H1 (cell line): ENCODE data around the gene CHST8. TPM values are rescaled to one million over a fixed set of nuclear protein-coding genes. Genes with fewer than 3 reads are reported as not detected.

Experiments used
- CTCF ChIA-PET: fragments of 300-600 bp; sonication (Branson Sonifier 250); formaldehyde crosslinking; loops from one replicate; lab custom pipeline; 2021; ENCODE audit not compliant: partially characterized antibody; lab: Charles Lee
- POLR2A ChIA-PET: fragments of 300-600 bp; sonication (Branson Sonifier 250); formaldehyde crosslinking; loops from one replicate; lab custom pipeline; 2021; ENCODE audit warnings: inconsistent platforms; ENCODE audit not compliant: partially characterized antibody; lab: Charles Lee
- DNase-seq, 2 experiments: peaks; one replicate each; pipeline versions ENCODE4 v3.0.0 to v3.0.0-alpha.2; 2010 to 2022; ENCODE audit warnings: low spot score in 2 of 2, low read depth in 1 of 2, mixed read lengths in 1 of 2
- FAIRE-seq: peaks from 2 replicates; lab custom pipeline; 2011; peaks lifted over from hg19 to GRCh38; lab: Jason Lieb, UNC
- H2AFZ ChIP-seq: 2 replicates; pipeline ENCODE4 v1.8.1; 2012; ENCODE audit warnings: low read length, inconsistent platforms
- H2AK5ac ChIP-seq: 2 replicates; pipeline ENCODE4 v1.6.1; 2013; ENCODE audit warnings: low read depth, low read length
- H2BK120ac ChIP-seq: replicated peaks from 2 replicates; pipeline ENCODE3; 2013; ENCODE audit warnings: low read depth, low read length, inconsistent platforms
- H2BK12ac ChIP-seq: 2 replicates; pipeline ENCODE4 v1.6.1; 2013; ENCODE audit warnings: low read depth, low read length
- H2BK15ac ChIP-seq: 2 replicates; pipeline ENCODE4 v1.6.1; 2013; ENCODE audit warnings: low read length
- H2BK20ac ChIP-seq: 2 replicates; pipeline ENCODE4 v1.6.1; 2013; ENCODE audit warnings: low read length
- H2BK5ac ChIP-seq: 2 replicates; pipeline ENCODE4 v1.6.1; 2013; ENCODE audit warnings: low read depth, low read length
- H3K14ac ChIP-seq: 2 replicates; pipeline ENCODE4 v1.6.1; 2013; ENCODE audit warnings: inconsistent platforms; ENCODE audit not compliant: insufficient read length
- H3K18ac ChIP-seq: 2 replicates; pipeline ENCODE4 v1.6.1; 2013; ENCODE audit warnings: low read length; ENCODE audit errors: extremely low read depth
- H3K23ac ChIP-seq: 2 replicates; pipeline ENCODE4 v1.6.1; 2013; ENCODE audit warnings: inconsistent platforms; ENCODE audit not compliant: insufficient read length
- H3K23me2 ChIP-seq: 2 replicates; pipeline ENCODE4 v1.6.1; 2013; ENCODE audit warnings: low read depth, low read length
- H3K27ac ChIP-seq: 2 replicates; pipeline ENCODE4 v1.6.1; 2011; ENCODE audit warnings: low read depth, low read length, inconsistent platforms
- H3K27me3 ChIP-seq, 4 experiments: replicated peaks in 1 of 4; 1 replicate in 1 of 4; 2 replicates in 3 of 4; pipeline versions ENCODE4 v1.6.1 to v1.8.1; 2011 to 2013; ENCODE audit warnings: low read length in 3 of 4, mild to moderate bottlenecking in 3 of 4, inconsistent platforms in 2 of 4, mixed read lengths in 2 of 4, moderate library complexity in 1 of 4; ENCODE audit not compliant: control insufficient read depth in 3 of 4, insufficient read depth in 3 of 4; ENCODE audit errors: extremely low read depth in 1 of 4
- H3K36me3 ChIP-seq, 4 experiments: 2 replicates each; pipeline versions ENCODE4 v1.6.1 to v1.8.1; 2011 to 2013; ENCODE audit warnings: mild to moderate bottlenecking in 4 of 4, low read length in 3 of 4, moderate library complexity in 2 of 4, control low read depth in 1 of 4, inconsistent platforms in 1 of 4; ENCODE audit not compliant: insufficient read depth in 4 of 4, control insufficient read depth in 2 of 4
- H3K4ac ChIP-seq: replicated peaks from 2 replicates; pipeline ENCODE3; 2013; ENCODE audit warnings: low read length, low read depth, mixed read lengths, inconsistent platforms; ENCODE audit not compliant: insufficient read length
- H3K4me1 ChIP-seq, 4 experiments: replicated peaks in 1 of 4; 1 replicate in 1 of 4; 2 replicates in 3 of 4; pipeline versions ENCODE4 v1.6.1 to v1.8.1; 2011 to 2013; ENCODE audit warnings: low read length in 3 of 4, inconsistent platforms in 2 of 4, mixed read lengths in 1 of 4; ENCODE audit not compliant: insufficient read depth in 4 of 4, control insufficient read depth in 3 of 4
- H3K4me2 ChIP-seq, 2 experiments: 2 replicates each; pipeline versions ENCODE4 v1.6.1 to v1.8.1; 2011 to 2013; ENCODE audit warnings: low read depth in 2 of 2, low read length in 2 of 2, control low read depth in 1 of 2, inconsistent platforms in 1 of 2, mild to moderate bottlenecking in 1 of 2; ENCODE audit not compliant: insufficient read depth in 1 of 2
- H3K4me3 ChIP-seq, 4 experiments: fragments of 200-600, 300-600 bp in 1 of 4; sonication (generic), shearing (Covaris generic), sonication (Bioruptor Twin) in 1 of 4; 2 replicates each; pipeline versions ENCODE4 v1.5.1 to v1.8.1; 2011 to 2016; ENCODE audit warnings: low read length in 4 of 4, low read depth in 3 of 4, control low read depth in 2 of 4, inconsistent platforms in 2 of 4, mild to moderate bottlenecking in 2 of 4, mixed read lengths in 1 of 4, moderate library complexity in 1 of 4; ENCODE audit not compliant: insufficient read depth in 2 of 4; ENCODE audit errors: extremely low read depth in 1 of 4
- H3K56ac ChIP-seq: replicated peaks from 2 replicates; pipeline ENCODE3; 2013; ENCODE audit warnings: low read depth, mild to moderate bottlenecking, mixed read lengths, low read length, inconsistent platforms; ENCODE audit not compliant: insufficient read length
- H3K79me1 ChIP-seq: 2 replicates; pipeline ENCODE4 v1.6.1; 2013; ENCODE audit warnings: low read depth, low read length, control low read depth
- H3K79me2 ChIP-seq, 2 experiments: 2 replicates each; pipeline versions ENCODE4 v1.6.1 to v1.8.1; 2012 to 2013; ENCODE audit warnings: low read length in 2 of 2, mild to moderate bottlenecking in 2 of 2, inconsistent platforms in 1 of 2; ENCODE audit not compliant: insufficient read depth in 2 of 2, control insufficient read depth in 1 of 2
- H3K9ac ChIP-seq, 4 experiments: replicated peaks in 1 of 4; 1 replicate in 1 of 4; 2 replicates in 3 of 4; pipeline versions ENCODE4 v1.6.1 to v1.8.1; 2011 to 2013; ENCODE audit warnings: low read depth in 3 of 4, low read length in 3 of 4, control low read depth in 2 of 4, mild to moderate bottlenecking in 2 of 4, moderate library complexity in 2 of 4, inconsistent platforms in 1 of 4; ENCODE audit errors: extremely low read depth in 1 of 4
- H3K9me3 ChIP-seq, 2 experiments: 2 replicates each; pipeline versions ENCODE4 v1.6.1 to v1.8.1; 2012 to 2013; ENCODE audit warnings: mild to moderate bottlenecking in 2 of 2, moderate library complexity in 2 of 2, control low read depth in 1 of 2, inconsistent platforms in 1 of 2, low read depth in 1 of 2, low read length in 1 of 2, mixed read lengths in 1 of 2; ENCODE audit not compliant: insufficient read depth in 2 of 2
- H4K20me1 ChIP-seq, 2 experiments: replicated peaks in 1 of 2; 2 replicates each; pipeline versions ENCODE3 to v1.8.1; 2011 to 2013; ENCODE audit warnings: inconsistent platforms in 2 of 2, low read length in 2 of 2, mild to moderate bottlenecking in 1 of 2; ENCODE audit not compliant: insufficient read depth in 2 of 2, control insufficient read depth in 1 of 2
- H4K5ac ChIP-seq: 2 replicates; pipeline ENCODE4 v1.6.1; 2013; ENCODE audit warnings: low read length, low read depth, mixed read lengths, inconsistent platforms; ENCODE audit not compliant: insufficient read length
- H4K8ac ChIP-seq: 2 replicates; pipeline ENCODE4 v1.8.0; 2013; ENCODE audit warnings: mild to moderate bottlenecking, moderate library complexity, low read length, inconsistent platforms; ENCODE audit not compliant: insufficient read depth; ENCODE audit errors: extremely low read depth
- H4K91ac ChIP-seq: replicated peaks from 2 replicates; pipeline ENCODE3; 2013; ENCODE audit warnings: low read length, mixed read lengths, inconsistent platforms; ENCODE audit not compliant: insufficient read length
- EP300 ChIP-seq, 2 experiments: IDR thresholded peaks; 1 replicate in 1 of 2; 2 replicates in 1 of 2; pipeline ENCODE4 v1.6.1; 2011 to 2012; ENCODE audit warnings: low read depth in 2 of 2, low read length in 2 of 2, mild to moderate bottlenecking in 2 of 2, borderline replicate concordance in 1 of 2, inconsistent platforms in 1 of 2, moderate library complexity in 1 of 2
- FOSL1 ChIP-seq: IDR thresholded peaks from 2 replicates; pipeline ENCODE4 v1.6.1; 2011; ENCODE audit warnings: mild to moderate bottlenecking, low read depth, low read length, moderate library complexity; ENCODE audit not compliant: insufficient read depth
- NANOG ChIP-seq: IDR thresholded peaks from 2 replicates; pipeline ENCODE4 v1.6.1; 2011; ENCODE audit warnings: low read length, low read depth, mild to moderate bottlenecking, inconsistent platforms; ENCODE audit not compliant: insufficient read depth, poor library complexity, severe bottlenecking
- NRF1 ChIP-seq: IDR thresholded peaks from 2 replicates; pipeline ENCODE4 v1.6.1; 2011; ENCODE audit warnings: mild to moderate bottlenecking, low read depth, low read length, improper control_type of control experiment
- RBBP5 ChIP-seq: IDR thresholded peaks from 2 replicates; pipeline ENCODE4 v1.7.1; 2012; ENCODE audit warnings: low read depth, mild to moderate bottlenecking, inconsistent platforms, low read length, moderate library complexity, borderline replicate concordance
- SIX5 ChIP-seq: IDR thresholded peaks from 2 replicates; pipeline ENCODE4 v1.6.1; 2011; ENCODE audit warnings: mild to moderate bottlenecking, low read depth, low read length
- SP1 ChIP-seq: IDR thresholded peaks from 2 replicates; pipeline ENCODE4 v1.6.1; 2011; ENCODE audit warnings: low read depth, low read length
- WGBS, 2 experiments: shearing (Covaris generic) in 1 of 2; methylation state at CpG; one replicate each; pipeline versions ENCODE4 v1.1.6 to v1.1.7; 2013 to 2015; ENCODE audit warnings: low lambda C conversion rate in 2 of 2, mixed read lengths in 2 of 2, inconsistent platforms in 1 of 2, low coverage in 1 of 2, missing lambda C conversion rate in 1 of 2; ENCODE audit not compliant: insufficient replicate concordance in 2 of 2, insufficient coverage in 1 of 2, insufficient read length in 1 of 2; ENCODE audit errors: extremely low coverage in 1 of 2, missing lambda C conversion rate in 1 of 2; 5-methylcytosine and 5-hydroxymethylcytosine counted together
- polyA plus RNA-seq, 7 experiments: library from polyadenylated mRNA; depleted of rRNA in 3 of 7; stranded (reverse) in 5 of 7; unstranded in 2 of 7; fragments of >200 nt in 5 of 7; fragments of 200-250 nt in 2 of 7; gene quantifications; 1 replicate in 5 of 7; 2 replicates in 1 of 7; 4 replicates in 1 of 7; pipeline versions ENCODE4 v1.2.1 to v1.2.3, GENCODE V29; 2011 to 2013; ENCODE audit warnings: missing spikeins in 2 of 7, mixed read lengths in 2 of 7
- total RNA-seq: library from RNA; stranded (reverse); fragmentation: NEBNext Ultra II Directional; extraction: Animal tissue kit (Norgen Biotek cat#: 25700); gene quantifications from 2 replicates; pipeline ENCODE4 v1.2.1, GENCODE V29; 2021

The CHST8 gene
- total and polyA plus RNA-seq, 2 of the 8 experiments (the other 6 are each of a cell fraction or from before 2014, with no cell fraction given): 10.8 to 28.2 TPM

DNA sequence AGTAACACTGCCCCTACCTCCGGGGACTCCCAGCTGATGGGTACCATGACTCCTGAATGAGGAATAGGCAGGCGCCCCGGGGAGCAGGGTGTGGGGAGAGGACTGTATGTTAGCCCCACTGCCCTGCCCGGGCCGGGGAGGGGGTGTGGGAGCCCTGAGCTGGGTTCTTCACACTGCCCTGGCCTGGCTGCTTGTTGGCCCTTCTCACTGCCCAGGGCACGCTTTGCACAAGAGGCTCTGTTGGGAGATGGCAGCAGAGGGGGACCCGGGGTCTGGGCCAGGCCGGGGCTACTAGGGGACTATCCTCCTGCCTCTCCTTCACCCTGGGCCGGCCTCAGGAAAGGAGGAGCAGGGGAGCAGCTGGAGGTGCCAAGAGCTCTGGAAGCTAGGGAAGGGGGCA, 155.6 kb downstream of the CHST8 start:
- no peak overlapping the region for H4K5ac ChIP-seq
- no peak overlapping the region for H2BK20ac ChIP-seq
- H3K56ac ChIP-seq: no peak overlapping the region
- H3K4me3 ChIP-seq: no peak overlapping the region
- peaks cover 4 to 13% of the 10 kb centered on the region in 2 experiments for H4K20me1 ChIP-seq
- H3K79me1 ChIP-seq: no peaks in the 10 kb centered on the region
- H3K27ac ChIP-seq: no peak overlapping the region
- DNase-seq (no peak), FAIRE-seq (no peak)
- POLR2A ChIA-PET: interaction anchor here (0.9 to 3.4 kb wide), 7 partner anchors 14 to 367 kb away, joined by 3 to 14 read pairs (median 3); partner anchors contain the start of gene KCTD15
- H3K18ac ChIP-seq: no peak overlapping the region
- no peak overlapping the region for H2BK120ac ChIP-seq
- peaks cover 0 to 7% (median 4%) of the 10 kb centered on the region in 4 experiments; a peak in 4 of 7 replicates for H3K4me1 ChIP-seq
- H4K8ac ChIP-seq: no peak overlapping the region
- 92% methylated on average over 5 of the region's 9 CpGs; no CpG with 5 or more reads in 1 of the 2 experiments for WGBS, 2 experiments
- no peak overlapping the region for H3K14ac ChIP-seq
- H3K27me3 ChIP-seq: peaks cover 0 to 3% (median 0%) of the 10 kb centered on the region in 4 experiments; a peak in 3 of 7 replicates
- H3K36me3 ChIP-seq: peaks cover 0 to 5% (median 0%) of the 10 kb centered on the region in 4 experiments; a peak in 1 of 8 replicates
- CTCF ChIA-PET: interaction anchor here (0.6 to 4.5 kb wide), 73 partner anchors 9 to 565 kb away, joined by 3 to 68 read pairs (median 4); partner anchors contain the start of gene KCTD15
- H2BK5ac ChIP-seq: no peak overlapping the region
- no peak overlapping the region for H2BK15ac ChIP-seq
- peaks cover 8% of the 10 kb centered on the region; the same call in 1 of the 2 replicates for H3K23me2 ChIP-seq
- H2AFZ ChIP-seq: no peak overlapping the region
- no peak overlapping the region for H2BK12ac ChIP-seq
- H3K4me2 ChIP-seq: no peak overlapping the region
- H2AK5ac ChIP-seq: no peak overlapping the region
- no peak overlapping the region for H3K9ac ChIP-seq
- no peak overlapping the region for H4K91ac ChIP-seq
- H3K79me2 ChIP-seq: no peaks in the 10 kb centered on the region
- no peak overlapping the region for H3K23ac ChIP-seq
- TF ChIP-seq SP1: no peak
- no peak for TF ChIP-seq RBBP5
- no peak for TF ChIP-seq FOSL1
- TF ChIP-seq NRF1: no peak
- TF ChIP-seq NANOG: no peak
- no peak for TF ChIP-seq EP300 (IDR thresholded peaks at IDR 0.05; ENCODE audit: borderline replicate concordance in 1 of 2, low read depth in 2 of 2, low read length in 2 of 2)
- no peak for TF ChIP-seq SIX5
- H3K9me3 ChIP-seq: no peaks in the 10 kb centered on the region
- H3K4ac ChIP-seq: no peak overlapping the region
